ENCODE measurements around the gene ROR2.

DNA sequence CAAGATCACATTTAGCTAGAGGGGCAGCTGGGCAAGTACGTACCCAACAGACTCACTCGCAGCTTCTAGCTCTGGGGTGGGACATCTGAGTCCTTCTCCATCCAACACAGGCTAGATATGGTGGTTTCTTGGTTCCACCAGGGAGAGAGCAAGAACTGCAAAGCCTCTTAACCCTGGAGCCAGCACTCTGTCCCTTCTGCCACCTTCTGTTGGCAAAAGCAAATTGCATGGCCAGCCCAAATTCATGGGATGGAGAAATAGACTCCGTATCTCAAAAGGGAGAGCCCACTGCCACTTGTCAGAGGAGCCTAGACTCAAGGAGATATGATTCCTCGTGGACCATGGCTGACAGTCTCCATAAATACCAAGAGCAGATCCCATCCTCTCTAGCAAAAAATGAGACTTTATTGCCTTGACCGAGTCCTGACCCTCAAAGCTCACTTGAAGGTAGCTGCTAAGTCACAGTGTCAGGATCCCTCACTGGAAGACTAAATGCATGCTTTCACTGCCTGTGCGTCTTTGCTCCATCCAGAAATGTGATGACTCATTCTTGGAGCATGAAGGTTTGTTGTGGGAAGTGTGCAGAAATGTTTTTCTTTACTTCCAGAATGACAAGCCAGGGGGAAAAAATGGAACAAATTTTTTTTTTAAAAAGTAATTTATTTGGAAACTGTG, 28.8 kb upstream of the ROR2 start:
- no peak for TF ChIP-seq POLR2A (IDR thresholded peaks at IDR 0.05; ENCODE audit: low read depth, low read length)
- no peak for TF ChIP-seq POLR2AphosphoS5 (IDR thresholded peaks at IDR 0.05; ENCODE audit: low read depth, low read length)

Data from GM12892 (cell line).